SK-N-SH treated with all-trans-retinoic acid at 6 μM for 48 hours (cell line): ENCODE results near the gene DHRS12.

ENCODE experiments used
- ATAC-seq: fragments of 200-7000 bp; cut with Tn5 transposase; 3 replicates; pipeline ENCODE4 v1.9.1; 2020; ENCODE audit warnings: mild to moderate bottlenecking, moderate library complexity
- ARNTL ChIP-seq: fragments of 450-650 bp; formaldehyde crosslinking; IDR thresholded peaks from 2 replicates; pipeline ENCODE4 v1.5.0; 2020; ENCODE audit warnings: low read depth, mild to moderate bottlenecking, moderate library complexity, borderline replicate concordance
- CSDC2 ChIP-seq: fragments of 250-450 bp; sonication (Bioruptor Pico); IDR thresholded peaks from 2 replicates; pipeline ENCODE4 v1.5.0; 2020; ENCODE audit warnings: mild to moderate bottlenecking, moderate library complexity
- CSRNP3 ChIP-seq: fragments of 250-450 bp; sonication (Bioruptor Pico); IDR thresholded peaks from 2 replicates; pipeline ENCODE4 v1.5.1; 2021; ENCODE audit warnings: mild to moderate bottlenecking, moderate library complexity
- GLIS3 ChIP-seq: fragments of 250-450 bp; sonication (Bioruptor Pico); IDR thresholded peaks from 2 replicates; pipeline ENCODE4 v1.5.0; 2020; ENCODE audit warnings: mild to moderate bottlenecking, moderate library complexity
- OSR1 ChIP-seq: fragments of 250-450 bp; sonication (Bioruptor Pico); IDR thresholded peaks from 2 replicates; pipeline ENCODE4 v1.8.0; 2022; ENCODE audit warnings: moderate library complexity, mild to moderate bottlenecking, inconsistent platforms
- POU6F1 ChIP-seq: fragments of 250-450 bp; sonication (Bioruptor Pico); IDR thresholded peaks from 2 replicates; pipeline ENCODE4 v1.8.0; 2021; ENCODE audit warnings: low read depth, mild to moderate bottlenecking, moderate library complexity, borderline replicate concordance
- SNAI2 ChIP-seq: fragments of 250-450 bp; sonication (Bioruptor Pico); IDR thresholded peaks from 2 replicates; pipeline ENCODE4 v1.5.0; 2020; ENCODE audit warnings: mild to moderate bottlenecking, moderate library complexity
- TCF4 ChIP-seq: fragments of 250-450 bp; sonication (Bioruptor Pico); IDR thresholded peaks from 2 replicates; pipeline ENCODE4 v1.8.0; 2021; ENCODE audit warnings: mild to moderate bottlenecking, moderate library complexity, borderline replicate concordance
- ZC3H10 ChIP-seq: fragments of 250-450 bp; sonication (Bioruptor Pico); IDR thresholded peaks from 2 replicates; pipeline ENCODE4 v1.5.1; 2021; ENCODE audit warnings: mild to moderate bottlenecking, moderate library complexity
- ZFP3 ChIP-seq: fragments of 250-450 bp; sonication (Bioruptor Pico); IDR thresholded peaks from 2 replicates; pipeline ENCODE4 v1.5.0; 2020; ENCODE audit warnings: mild to moderate bottlenecking, moderate library complexity
- ZFP30 ChIP-seq: fragments of 450-650 bp; formaldehyde crosslinking; IDR thresholded peaks from 2 replicates; pipeline ENCODE4 v1.5.0; 2022; ENCODE audit warnings: mild to moderate bottlenecking, moderate library complexity
- ZNF565 ChIP-seq: fragments of 450-650 bp; formaldehyde crosslinking; conservative IDR thresholded peaks from 2 replicates; pipeline ENCODE4 v1.5.0; 2020; ENCODE audit warnings: low read depth, mild to moderate bottlenecking, moderate library complexity
- ZNF70 ChIP-seq: fragments of 450-650 bp; formaldehyde crosslinking; IDR thresholded peaks from 2 replicates; pipeline ENCODE4 v1.5.0; 2020; ENCODE audit warnings: mild to moderate bottlenecking, moderate library complexity
- ZNF8 ChIP-seq: fragments of 450-650 bp; formaldehyde crosslinking; IDR thresholded peaks from 2 replicates; pipeline ENCODE4 v1.5.0; 2020; ENCODE audit warnings: mild to moderate bottlenecking, moderate library complexity
- TF ChIP-seq, protein P1 (sequence below): fragments of 250-450 bp; sonication (Bioruptor Pico); IDR thresholded peaks from 2 replicates; pipeline ENCODE4 v1.5.0; 2020; ENCODE audit warnings: mild to moderate bottlenecking, moderate library complexity
- TF ChIP-seq, protein P2 (sequence below): fragments of 250-450 bp; sonication (Bioruptor Pico); IDR thresholded peaks from 2 replicates; pipeline ENCODE4 v1.5.1; 2020; ENCODE audit warnings: low read depth, mild to moderate bottlenecking, moderate library complexity
- TF ChIP-seq, protein P3 (sequence below): fragments of 250-450 bp; sonication (Bioruptor Pico); IDR thresholded peaks from 2 replicates; pipeline ENCODE4 v1.8.0; 2020; ENCODE audit warnings: mild to moderate bottlenecking, moderate library complexity, borderline replicate concordance

The DHRS12 gene

GRCh38 chr13:51803422-51804294 is at the start of gene DHRS12:
Gene DHRS12 (minus strand): TSS chr13:51804163. CDS start chr13:51799659, 4,504 bp downstream.
- ATAC-seq = peak; percentile 84
- TF ChIP-seq, protein P1, sequence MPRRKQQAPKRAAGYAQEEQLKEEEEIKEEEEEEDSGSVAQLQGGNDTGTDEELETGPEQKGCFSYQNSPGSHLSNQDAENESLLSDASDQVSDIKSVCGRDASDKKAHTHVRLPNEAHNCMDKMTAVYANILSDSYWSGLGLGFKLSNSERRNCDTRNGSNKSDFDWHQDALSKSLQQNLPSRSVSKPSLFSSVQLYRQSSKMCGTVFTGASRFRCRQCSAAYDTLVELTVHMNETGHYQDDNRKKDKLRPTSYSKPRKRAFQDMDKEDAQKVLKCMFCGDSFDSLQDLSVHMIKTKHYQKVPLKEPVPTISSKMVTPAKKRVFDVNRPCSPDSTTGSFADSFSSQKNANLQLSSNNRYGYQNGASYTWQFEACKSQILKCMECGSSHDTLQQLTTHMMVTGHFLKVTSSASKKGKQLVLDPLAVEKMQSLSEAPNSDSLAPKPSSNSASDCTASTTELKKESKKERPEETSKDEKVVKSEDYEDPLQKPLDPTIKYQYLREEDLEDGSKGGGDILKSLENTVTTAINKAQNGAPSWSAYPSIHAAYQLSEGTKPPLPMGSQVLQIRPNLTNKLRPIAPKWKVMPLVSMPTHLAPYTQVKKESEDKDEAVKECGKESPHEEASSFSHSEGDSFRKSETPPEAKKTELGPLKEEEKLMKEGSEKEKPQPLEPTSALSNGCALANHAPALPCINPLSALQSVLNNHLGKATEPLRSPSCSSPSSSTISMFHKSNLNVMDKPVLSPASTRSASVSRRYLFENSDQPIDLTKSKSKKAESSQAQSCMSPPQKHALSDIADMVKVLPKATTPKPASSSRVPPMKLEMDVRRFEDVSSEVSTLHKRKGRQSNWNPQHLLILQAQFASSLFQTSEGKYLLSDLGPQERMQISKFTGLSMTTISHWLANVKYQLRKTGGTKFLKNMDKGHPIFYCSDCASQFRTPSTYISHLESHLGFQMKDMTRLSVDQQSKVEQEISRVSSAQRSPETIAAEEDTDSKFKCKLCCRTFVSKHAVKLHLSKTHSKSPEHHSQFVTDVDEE (CRISPR knock-in tag) = peak; percentile 64; the same call in 1 of the 2 replicates
- TF ChIP-seq ZNF70 (CRISPR knock-in tag) (no peak), ZNF565 (CRISPR knock-in tag) (0 out of 2 replicates have a peak, but pooled peaks have one; percentile 55)

DNA sequence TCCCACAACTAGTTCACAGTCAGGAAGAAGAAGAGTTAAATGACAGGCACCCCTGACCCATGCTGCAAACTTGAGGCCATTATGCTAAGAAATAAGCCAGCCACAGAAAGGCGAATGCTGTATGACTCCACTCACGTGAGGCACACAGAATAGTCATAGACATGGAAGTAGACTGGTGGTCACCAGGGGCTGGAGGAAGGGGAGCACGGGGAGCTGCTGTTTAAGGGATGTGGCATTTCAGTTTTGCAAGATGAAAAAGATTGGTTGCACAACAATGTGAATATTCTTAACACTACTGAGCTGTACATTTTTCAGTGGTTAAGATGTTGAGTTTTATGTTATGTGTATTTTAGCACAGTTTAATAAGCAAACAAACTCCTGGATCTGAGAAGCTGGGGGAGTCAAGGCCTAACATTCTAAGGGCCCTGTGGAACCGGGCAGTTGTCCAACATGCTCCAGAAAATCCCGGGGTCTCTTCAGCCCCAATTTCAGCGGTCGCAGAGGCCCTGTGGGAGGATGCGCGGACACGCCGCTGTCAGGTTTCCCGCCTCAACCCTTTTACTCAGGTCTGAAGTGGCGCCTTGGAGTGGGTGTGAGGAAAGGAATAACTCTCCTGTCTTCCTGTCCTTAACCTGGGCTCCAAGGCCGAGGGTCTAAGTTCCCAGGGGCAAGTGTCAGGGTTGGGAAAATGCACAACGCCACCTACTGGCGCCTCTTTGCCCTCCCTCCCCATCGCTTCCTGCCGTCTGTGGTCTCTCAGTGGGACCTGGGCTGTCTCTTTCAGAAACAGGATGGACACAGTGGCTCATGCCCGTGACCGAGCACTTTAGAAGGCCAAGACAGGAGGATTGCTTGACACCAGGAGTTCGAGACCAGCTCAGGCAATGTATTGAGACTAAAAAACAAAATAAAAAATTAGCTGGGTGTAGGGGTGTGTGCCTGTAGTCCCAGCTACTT is 45.5 kb upstream of the DHRS12 start:
- ATAC-seq = peak; percentile 85
- TF ChIP-seq, protein P2, sequence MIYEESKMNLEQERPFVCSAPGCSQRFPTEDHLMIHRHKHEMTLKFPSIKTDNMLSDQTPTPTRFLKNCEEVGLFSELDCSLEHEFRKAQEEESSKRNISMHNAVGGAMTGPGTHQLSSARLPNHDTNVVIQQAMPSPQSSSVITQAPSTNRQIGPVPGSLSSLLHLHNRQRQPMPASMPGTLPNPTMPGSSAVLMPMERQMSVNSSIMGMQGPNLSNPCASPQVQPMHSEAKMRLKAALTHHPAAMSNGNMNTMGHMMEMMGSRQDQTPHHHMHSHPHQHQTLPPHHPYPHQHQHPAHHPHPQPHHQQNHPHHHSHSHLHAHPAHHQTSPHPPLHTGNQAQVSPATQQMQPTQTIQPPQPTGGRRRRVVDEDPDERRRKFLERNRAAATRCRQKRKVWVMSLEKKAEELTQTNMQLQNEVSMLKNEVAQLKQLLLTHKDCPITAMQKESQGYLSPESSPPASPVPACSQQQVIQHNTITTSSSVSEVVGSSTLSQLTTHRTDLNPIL = no peak
- peak; percentile 92; the same call in 1 of the 2 replicates for TF ChIP-seq ZFP3 (CRISPR knock-in tag)

GRCh38 chr13:51848674-51849073 is 44.7 kb upstream of the DHRS12 start:
- ATAC-seq = no peak
- TF ChIP-seq ZFP30 (CRISPR knock-in tag) = no peak
- TF ChIP-seq OSR1 (CRISPR knock-in tag) = no peak
- TF ChIP-seq SNAI2 (CRISPR knock-in tag) = no peak
- TF ChIP-seq GLIS3 = no peak
- TF ChIP-seq ZNF8 (CRISPR knock-in tag) = no peak
- no peak for TF ChIP-seq TCF4

DNA sequence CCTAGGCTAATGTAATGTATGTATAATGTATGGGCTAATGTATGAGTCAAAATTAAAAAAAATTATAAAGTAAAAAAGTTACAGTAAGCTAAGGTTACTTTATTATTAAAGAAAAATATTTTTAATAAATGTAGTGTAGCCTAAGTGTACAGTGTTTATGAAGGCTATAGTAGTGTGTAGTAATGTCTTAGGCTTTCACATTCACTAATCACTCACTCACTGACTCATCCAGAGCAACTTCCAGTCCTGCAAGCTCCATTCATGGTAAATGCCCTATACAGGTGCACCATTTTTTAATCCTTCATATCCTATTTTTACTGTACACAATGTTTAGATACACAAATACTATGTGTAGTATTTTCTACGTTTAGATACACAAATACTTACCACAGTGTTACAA is 42.8 kb upstream of the DHRS12 start:
- no peak for ATAC-seq
- no peak for TF ChIP-seq CSRNP3 (CRISPR knock-in tag)
- TF ChIP-seq GLIS3 = no peak
- TF ChIP-seq ZC3H10 = no peak
- no peak for TF ChIP-seq CSDC2 (CRISPR knock-in tag)
- TF ChIP-seq POU6F1 = no peak
- no peak for TF ChIP-seq ZNF70 (CRISPR knock-in tag)
- TF ChIP-seq, protein P3, sequence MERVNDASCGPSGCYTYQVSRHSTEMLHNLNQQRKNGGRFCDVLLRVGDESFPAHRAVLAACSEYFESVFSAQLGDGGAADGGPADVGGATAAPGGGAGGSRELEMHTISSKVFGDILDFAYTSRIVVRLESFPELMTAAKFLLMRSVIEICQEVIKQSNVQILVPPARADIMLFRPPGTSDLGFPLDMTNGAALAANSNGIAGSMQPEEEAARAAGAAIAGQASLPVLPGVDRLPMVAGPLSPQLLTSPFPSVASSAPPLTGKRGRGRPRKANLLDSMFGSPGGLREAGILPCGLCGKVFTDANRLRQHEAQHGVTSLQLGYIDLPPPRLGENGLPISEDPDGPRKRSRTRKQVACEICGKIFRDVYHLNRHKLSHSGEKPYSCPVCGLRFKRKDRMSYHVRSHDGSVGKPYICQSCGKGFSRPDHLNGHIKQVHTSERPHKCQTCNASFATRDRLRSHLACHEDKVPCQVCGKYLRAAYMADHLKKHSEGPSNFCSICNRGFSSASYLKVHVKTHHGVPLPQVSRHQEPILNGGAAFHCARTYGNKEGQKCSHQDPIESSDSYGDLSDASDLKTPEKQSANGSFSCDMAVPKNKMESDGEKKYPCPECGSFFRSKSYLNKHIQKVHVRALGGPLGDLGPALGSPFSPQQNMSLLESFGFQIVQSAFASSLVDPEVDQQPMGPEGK (CRISPR knock-in tag) = no peak
- no peak for TF ChIP-seq ARNTL
